ENCODE results near the gene TPRN. TPM values are rescaled to one million over a fixed set of nuclear protein-coding genes. Genes with fewer than 3 reads are reported as not detected.

Gene TPRN
- polyA plus RNA-seq, 1 donor from 2014 or later, result 8.1 TPM

- Histone ChIP-seq H3K9me3 (ENCODE audit: low read length) (no peaks in the 10 kb centered on the region), H3K27ac (ENCODE audit: low read length) (peak within 1 kb of the TSS; percentile 76), H3K9me2 (ENCODE audit: insufficient read depth, low read length) (no peaks in the 10 kb centered on the region), H3K79me2 (replicated peaks; ENCODE audit: insufficient read depth, low read length) (peaks cover 14% of the 10 kb centered on the region), H2AFZ (ENCODE audit: low read depth, low read length) (peak within 1 kb of the TSS; percentile 69), H3K36me3 (ENCODE audit: insufficient read depth, low read length) (no peaks in the 10 kb centered on the region), H3K27me3 (ENCODE audit: insufficient read depth, low read depth, low read length) (no peaks in the 10 kb centered on the region), H4K20me1 (ENCODE audit: insufficient read depth) (no peaks in the 10 kb centered on the region), H3K4me2 (ENCODE audit: low read length) (peak within 1 kb of the TSS; percentile 95), H3K9ac (ENCODE audit: low read length) (peak within 1 kb of the TSS; percentile 85), H3F3A (ENCODE audit: insufficient read depth, low read length, poor library complexity, severe bottlenecking) (no peaks in the 10 kb centered on the region), H3K4me3 (ENCODE audit: low read length) (peak within 1 kb of the TSS; percentile 98)
- peak; percentile 93 for TF ChIP-seq MXI1 (conservative IDR thresholded peaks at IDR 0.05; ENCODE audit: poor library complexity, severe bottlenecking)
- peak; percentile 51 for TF ChIP-seq SMC3 (conservative IDR thresholded peaks at IDR 0.05; ENCODE audit: poor library complexity)
- TF ChIP-seq EP300 (conservative IDR thresholded peaks at IDR 0.05; ENCODE audit: poor library complexity, severe bottlenecking), result peak; percentile 79
- TF ChIP-seq, protein P1, sequence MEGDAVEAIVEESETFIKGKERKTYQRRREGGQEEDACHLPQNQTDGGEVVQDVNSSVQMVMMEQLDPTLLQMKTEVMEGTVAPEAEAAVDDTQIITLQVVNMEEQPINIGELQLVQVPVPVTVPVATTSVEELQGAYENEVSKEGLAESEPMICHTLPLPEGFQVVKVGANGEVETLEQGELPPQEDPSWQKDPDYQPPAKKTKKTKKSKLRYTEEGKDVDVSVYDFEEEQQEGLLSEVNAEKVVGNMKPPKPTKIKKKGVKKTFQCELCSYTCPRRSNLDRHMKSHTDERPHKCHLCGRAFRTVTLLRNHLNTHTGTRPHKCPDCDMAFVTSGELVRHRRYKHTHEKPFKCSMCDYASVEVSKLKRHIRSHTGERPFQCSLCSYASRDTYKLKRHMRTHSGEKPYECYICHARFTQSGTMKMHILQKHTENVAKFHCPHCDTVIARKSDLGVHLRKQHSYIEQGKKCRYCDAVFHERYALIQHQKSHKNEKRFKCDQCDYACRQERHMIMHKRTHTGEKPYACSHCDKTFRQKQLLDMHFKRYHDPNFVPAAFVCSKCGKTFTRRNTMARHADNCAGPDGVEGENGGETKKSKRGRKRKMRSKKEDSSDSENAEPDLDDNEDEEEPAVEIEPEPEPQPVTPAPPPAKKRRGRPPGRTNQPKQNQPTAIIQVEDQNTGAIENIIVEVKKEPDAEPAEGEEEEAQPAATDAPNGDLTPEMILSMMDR (IDR thresholded peaks at IDR 0.05; ENCODE audit: poor library complexity, severe bottlenecking), result peak; percentile 46
- TF ChIP-seq REST (IDR thresholded peaks at IDR 0.05; ENCODE audit: borderline replicate concordance), result peak; percentile 66
- no peak for TF ChIP-seq EZH2 (IDR thresholded peaks at IDR 0.05; ENCODE audit: borderline replicate concordance, insufficient read depth, low read length, poor library complexity, severe bottlenecking)
- TF ChIP-seq RAD21 (conservative IDR thresholded peaks at IDR 0.05), result peak; percentile 27
- TF ChIP-seq POLR2AphosphoS5 (IDR thresholded peaks at IDR 0.05), result no peak
- peak; percentile 44 for TF ChIP-seq TAF1 (IDR thresholded peaks at IDR 0.05; ENCODE audit: low read depth)
Measured at GRCh38 chr9:137188490-137189296, 11.8 kb downstream of the TPRN start, which contains the start of the genes ANAPC2 and SSNA1. ANAPC2 (minus strand) TSS chr9:137188560; CDS start chr9:137188532, 28 bp downstream. SSNA1 (plus strand) TSS chr9:137188676; CDS start chr9:137188727, 51 bp downstream.

DNA sequence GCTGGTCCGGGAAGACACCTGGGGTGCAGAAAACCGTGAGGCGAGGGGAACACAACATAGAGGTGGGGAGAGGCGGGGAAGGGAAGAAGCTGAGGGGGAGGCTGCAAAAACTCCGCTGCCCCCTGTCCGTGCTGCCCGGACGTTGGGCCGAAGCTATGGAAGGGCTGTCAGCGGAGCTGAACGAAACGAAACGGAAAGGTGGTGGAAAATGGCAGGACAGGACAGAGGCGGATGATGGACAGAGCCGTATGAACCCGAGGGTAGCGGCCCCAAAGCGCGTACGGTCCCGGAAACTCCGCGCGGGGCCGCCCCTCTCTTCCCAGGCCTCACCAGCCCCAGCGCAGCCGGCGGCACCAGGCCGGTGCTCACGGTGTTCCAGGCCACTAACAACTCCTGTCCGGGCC is 12.5 kb downstream of the TPRN start:
- no peaks in the 10 kb centered on the region for H4K20me1 ChIP-seq (ENCODE audit: insufficient read depth)
- peak overlapping the region; percentile 95 for H3K4me2 ChIP-seq (ENCODE audit: low read length)
- H3K9me3 ChIP-seq (ENCODE audit: low read length), result no peaks in the 10 kb centered on the region
- TF ChIP-seq MXI1 (conservative IDR thresholded peaks at IDR 0.05; ENCODE audit: poor library complexity, severe bottlenecking) (no peak), EP300 (conservative IDR thresholded peaks at IDR 0.05; ENCODE audit: poor library complexity, severe bottlenecking) (no peak), EZH2 (IDR thresholded peaks at IDR 0.05; ENCODE audit: borderline replicate concordance, insufficient read depth, low read length, poor library complexity, severe bottlenecking) (no peak), TAF1 (IDR thresholded peaks at IDR 0.05; ENCODE audit: low read depth) (no peak), RAD21 (conservative IDR thresholded peaks at IDR 0.05) (no peak), SMC3 (conservative IDR thresholded peaks at IDR 0.05; ENCODE audit: poor library complexity) (no peak)
- H3K36me3 ChIP-seq (ENCODE audit: insufficient read depth, low read length), result no peaks in the 10 kb centered on the region
- peaks cover 14% of the 10 kb centered on the region for H3K79me2 ChIP-seq (replicated peaks; ENCODE audit: insufficient read depth, low read length)
- peak overlapping the region; percentile 98 for H3K4me3 ChIP-seq (ENCODE audit: low read length)
- H3K27ac ChIP-seq (ENCODE audit: low read length), result peak overlapping the region; percentile 76
- peak overlapping the region; percentile 69 for H2AFZ ChIP-seq (ENCODE audit: low read depth, low read length)
- H3F3A ChIP-seq (ENCODE audit: insufficient read depth, low read length, poor library complexity, severe bottlenecking), result no peaks in the 10 kb centered on the region
- peak overlapping the region; percentile 85 for H3K9ac ChIP-seq (ENCODE audit: low read length)
- no peaks in the 10 kb centered on the region for H3K9me2 ChIP-seq (ENCODE audit: insufficient read depth, low read length)
- no peaks in the 10 kb centered on the region for H3K27me3 ChIP-seq (ENCODE audit: insufficient read depth, low read depth, low read length)
